ENCODE measurements around the gene BANP.

DNA sequence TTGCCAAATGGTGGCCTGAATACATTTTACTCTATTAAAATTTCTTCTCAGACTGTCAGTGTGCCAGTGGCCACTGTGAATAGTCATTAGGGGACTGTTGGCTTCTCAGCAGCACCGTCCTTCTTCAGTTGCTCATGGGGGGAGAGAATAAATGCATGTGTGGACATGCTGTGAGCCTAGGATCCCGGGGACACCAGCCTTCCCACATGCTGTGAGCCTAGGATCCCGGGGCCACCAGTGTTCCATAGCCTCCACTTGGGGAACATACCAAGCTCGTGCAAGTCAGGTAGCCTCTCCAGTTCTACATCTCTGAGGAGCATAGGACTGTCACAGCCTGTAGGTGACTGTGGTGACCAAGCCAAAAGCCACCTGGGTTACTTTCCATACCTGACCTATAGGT, 51.5 kb downstream of the BANP start:
- TF ChIP-seq, protein P1, sequence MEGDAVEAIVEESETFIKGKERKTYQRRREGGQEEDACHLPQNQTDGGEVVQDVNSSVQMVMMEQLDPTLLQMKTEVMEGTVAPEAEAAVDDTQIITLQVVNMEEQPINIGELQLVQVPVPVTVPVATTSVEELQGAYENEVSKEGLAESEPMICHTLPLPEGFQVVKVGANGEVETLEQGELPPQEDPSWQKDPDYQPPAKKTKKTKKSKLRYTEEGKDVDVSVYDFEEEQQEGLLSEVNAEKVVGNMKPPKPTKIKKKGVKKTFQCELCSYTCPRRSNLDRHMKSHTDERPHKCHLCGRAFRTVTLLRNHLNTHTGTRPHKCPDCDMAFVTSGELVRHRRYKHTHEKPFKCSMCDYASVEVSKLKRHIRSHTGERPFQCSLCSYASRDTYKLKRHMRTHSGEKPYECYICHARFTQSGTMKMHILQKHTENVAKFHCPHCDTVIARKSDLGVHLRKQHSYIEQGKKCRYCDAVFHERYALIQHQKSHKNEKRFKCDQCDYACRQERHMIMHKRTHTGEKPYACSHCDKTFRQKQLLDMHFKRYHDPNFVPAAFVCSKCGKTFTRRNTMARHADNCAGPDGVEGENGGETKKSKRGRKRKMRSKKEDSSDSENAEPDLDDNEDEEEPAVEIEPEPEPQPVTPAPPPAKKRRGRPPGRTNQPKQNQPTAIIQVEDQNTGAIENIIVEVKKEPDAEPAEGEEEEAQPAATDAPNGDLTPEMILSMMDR (conservative IDR thresholded peaks at IDR 0.05; ENCODE audit: low read length), result no peak
- no peak for TF ChIP-seq EZH2phosphoT487 (IDR thresholded peaks at IDR 0.05; ENCODE audit: borderline replicate concordance, low read depth, low read length)
